ENCODE measurements around the gene DUOX2.
"Not testable (repeated sequence)": the region's sequence is repeated elsewhere in the genome, so short reads cannot be mapped to it uniquely, and the experiment has no call there.

DNA sequence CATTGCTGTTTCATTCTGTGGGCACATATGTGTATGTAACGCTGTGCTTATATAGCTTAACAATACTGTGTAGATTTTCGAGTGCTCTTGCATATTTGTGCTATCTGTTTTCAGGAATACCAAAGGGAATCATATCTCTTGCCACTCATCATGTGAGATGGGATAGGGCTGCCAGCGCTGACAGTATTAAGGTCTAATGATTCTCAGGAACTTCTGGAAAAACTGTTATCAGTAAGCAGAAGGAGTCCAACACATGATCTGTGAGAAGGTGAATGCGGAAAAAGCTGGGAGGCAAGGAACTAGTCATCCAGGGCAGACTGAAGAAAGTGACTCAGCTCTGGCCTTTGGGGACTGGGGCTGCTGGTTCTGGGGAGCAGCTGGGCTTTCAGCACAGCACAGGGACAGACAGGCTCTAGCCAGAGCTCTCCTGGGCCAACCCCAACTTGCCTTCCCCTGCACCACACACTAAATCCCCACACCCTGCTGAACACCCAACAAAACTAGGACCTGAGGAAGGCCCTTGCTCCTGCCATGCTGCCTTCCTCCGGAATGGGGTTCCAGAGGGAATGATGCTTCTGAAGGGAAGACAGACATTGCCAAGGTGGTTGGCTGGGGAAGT is 34.2 kb downstream of the DUOX2 start:
- TF ChIP-seq, protein P1, sequence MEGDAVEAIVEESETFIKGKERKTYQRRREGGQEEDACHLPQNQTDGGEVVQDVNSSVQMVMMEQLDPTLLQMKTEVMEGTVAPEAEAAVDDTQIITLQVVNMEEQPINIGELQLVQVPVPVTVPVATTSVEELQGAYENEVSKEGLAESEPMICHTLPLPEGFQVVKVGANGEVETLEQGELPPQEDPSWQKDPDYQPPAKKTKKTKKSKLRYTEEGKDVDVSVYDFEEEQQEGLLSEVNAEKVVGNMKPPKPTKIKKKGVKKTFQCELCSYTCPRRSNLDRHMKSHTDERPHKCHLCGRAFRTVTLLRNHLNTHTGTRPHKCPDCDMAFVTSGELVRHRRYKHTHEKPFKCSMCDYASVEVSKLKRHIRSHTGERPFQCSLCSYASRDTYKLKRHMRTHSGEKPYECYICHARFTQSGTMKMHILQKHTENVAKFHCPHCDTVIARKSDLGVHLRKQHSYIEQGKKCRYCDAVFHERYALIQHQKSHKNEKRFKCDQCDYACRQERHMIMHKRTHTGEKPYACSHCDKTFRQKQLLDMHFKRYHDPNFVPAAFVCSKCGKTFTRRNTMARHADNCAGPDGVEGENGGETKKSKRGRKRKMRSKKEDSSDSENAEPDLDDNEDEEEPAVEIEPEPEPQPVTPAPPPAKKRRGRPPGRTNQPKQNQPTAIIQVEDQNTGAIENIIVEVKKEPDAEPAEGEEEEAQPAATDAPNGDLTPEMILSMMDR (IDR thresholded peaks at IDR 0.05; ENCODE audit: low read depth, low read length, missing input control): not testable (repeated sequence)
- not testable (repeated sequence) for TF ChIP-seq NR2F2 (IDR thresholded peaks at IDR 0.05); TAF1 (conservative IDR thresholded peaks at IDR 0.05); JUND (IDR thresholded peaks at IDR 0.05); RAD21 (IDR thresholded peaks at IDR 0.05); YY1 (IDR thresholded peaks at IDR 0.05)
- TF ChIP-seq, protein P2, sequence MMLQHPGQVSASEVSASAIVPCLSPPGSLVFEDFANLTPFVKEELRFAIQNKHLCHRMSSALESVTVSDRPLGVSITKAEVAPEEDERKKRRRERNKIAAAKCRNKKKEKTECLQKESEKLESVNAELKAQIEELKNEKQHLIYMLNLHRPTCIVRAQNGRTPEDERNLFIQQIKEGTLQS (IDR thresholded peaks at IDR 0.05): not testable (repeated sequence)
- TF ChIP-seq, protein P3, sequence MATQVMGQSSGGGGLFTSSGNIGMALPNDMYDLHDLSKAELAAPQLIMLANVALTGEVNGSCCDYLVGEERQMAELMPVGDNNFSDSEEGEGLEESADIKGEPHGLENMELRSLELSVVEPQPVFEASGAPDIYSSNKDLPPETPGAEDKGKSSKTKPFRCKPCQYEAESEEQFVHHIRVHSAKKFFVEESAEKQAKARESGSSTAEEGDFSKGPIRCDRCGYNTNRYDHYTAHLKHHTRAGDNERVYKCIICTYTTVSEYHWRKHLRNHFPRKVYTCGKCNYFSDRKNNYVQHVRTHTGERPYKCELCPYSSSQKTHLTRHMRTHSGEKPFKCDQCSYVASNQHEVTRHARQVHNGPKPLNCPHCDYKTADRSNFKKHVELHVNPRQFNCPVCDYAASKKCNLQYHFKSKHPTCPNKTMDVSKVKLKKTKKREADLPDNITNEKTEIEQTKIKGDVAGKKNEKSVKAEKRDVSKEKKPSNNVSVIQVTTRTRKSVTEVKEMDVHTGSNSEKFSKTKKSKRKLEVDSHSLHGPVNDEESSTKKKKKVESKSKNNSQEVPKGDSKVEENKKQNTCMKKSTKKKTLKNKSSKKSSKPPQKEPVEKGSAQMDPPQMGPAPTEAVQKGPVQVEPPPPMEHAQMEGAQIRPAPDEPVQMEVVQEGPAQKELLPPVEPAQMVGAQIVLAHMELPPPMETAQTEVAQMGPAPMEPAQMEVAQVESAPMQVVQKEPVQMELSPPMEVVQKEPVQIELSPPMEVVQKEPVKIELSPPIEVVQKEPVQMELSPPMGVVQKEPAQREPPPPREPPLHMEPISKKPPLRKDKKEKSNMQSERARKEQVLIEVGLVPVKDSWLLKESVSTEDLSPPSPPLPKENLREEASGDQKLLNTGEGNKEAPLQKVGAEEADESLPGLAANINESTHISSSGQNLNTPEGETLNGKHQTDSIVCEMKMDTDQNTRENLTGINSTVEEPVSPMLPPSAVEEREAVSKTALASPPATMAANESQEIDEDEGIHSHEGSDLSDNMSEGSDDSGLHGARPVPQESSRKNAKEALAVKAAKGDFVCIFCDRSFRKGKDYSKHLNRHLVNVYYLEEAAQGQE (IDR thresholded peaks at IDR 0.05): not testable (repeated sequence)
